ENCODE data around the gene MPRIP. TPM values are rescaled to one million over a fixed set of nuclear protein-coding genes. Genes with fewer than 3 reads are reported as not detected.
A peak's percentile ranks its signal among the peaks of the same experiment; 100 is the strongest.

Gene MPRIP
- total RNA-seq, 1 experiment from 2014 or later: 140 TPM

DNA sequence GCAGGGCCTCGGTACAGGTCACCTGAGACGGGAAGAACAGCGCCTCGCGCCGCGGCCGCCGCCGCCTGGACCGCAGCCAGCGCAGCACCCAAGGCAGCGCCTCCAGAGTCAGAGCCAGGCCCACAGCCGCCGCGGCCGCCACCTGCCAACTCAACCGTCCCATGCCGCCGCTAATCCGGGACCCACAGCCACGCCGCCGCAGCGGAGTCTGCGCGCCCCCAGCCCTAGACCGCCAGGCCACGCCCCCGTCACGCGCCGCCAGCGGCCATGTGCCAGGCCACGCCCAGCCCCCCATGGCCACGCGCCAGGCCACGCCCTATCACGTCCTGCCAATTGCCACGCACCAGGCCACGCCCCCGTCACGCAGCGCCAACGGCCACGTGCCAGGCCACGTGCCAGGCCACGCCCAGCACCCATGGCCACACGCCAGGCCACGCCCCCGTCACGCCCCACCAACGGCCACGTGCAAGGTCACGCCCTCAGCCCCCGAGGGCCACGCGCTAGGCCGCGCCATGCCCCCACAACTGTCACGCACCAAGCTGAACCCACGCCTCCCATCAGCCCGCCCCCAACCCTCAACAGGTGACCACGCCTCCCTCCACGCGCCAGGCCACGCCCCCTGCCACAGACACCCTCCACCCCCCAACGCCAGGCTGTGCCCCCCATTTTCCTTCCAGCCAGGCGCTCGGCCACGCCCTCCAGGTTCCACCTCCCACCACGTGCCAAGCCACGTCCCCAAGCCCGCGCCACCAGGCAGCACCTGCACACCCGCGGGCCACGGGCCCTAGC lies 164.1 kb downstream of the MPRIP start, which contains the start of gene PLD6:
Gene PLD6 (minus strand): TSS at position 210 of the 789 bp plus-strand sequence. CDS start 47 bp downstream, at position 163.
- Mint-ChIP-seq H3K36me3 (no peaks in the 10 kb centered on the region), H3K27ac (no peak within 1 kb of the TSS), H3K4me1 (no peaks in the 10 kb centered on the region), H3K27me3 (ENCODE audit: low read depth) (peaks cover 7% of the 10 kb centered on the region), H3K9me3 (no peaks in the 10 kb centered on the region), H3K4me3 (peak within 1 kb of the TSS; percentile 68)
- ChIA-PET CTCF (interaction anchor here (1.7 to 3.2 kb wide), 2 partner anchors 64 to 215 kb away, joined by 7 to 14 read pairs; no protein-coding TSS in a partner anchor), POLR2A (no interaction called here)
- ATAC-seq: peak; percentile 56
- peak; percentile 70 for DNase-seq (ENCODE audit: low spot score)
- TF ChIP-seq GTF2I (CRISPR knock-in tag; conservative IDR thresholded peaks at IDR 0.05) (no peak), ZBTB21 (CRISPR knock-in tag; IDR thresholded peaks at IDR 0.05; ENCODE audit: borderline replicate concordance) (0 out of 2 replicates have a peak, but pooled peaks have one; percentile 54), HMGA2 (CRISPR knock-in tag; IDR thresholded peaks at IDR 0.05) (no peak), IRF2 (CRISPR knock-in tag; IDR thresholded peaks at IDR 0.05; ENCODE audit: borderline replicate concordance, low read depth) (no peak), FOXK1 (CRISPR knock-in tag; IDR thresholded peaks at IDR 0.05) (peak; percentile 57), SP1 (CRISPR knock-in tag; conservative IDR thresholded peaks at IDR 0.05) (peak; percentile 94), GABPB1 (CRISPR knock-in tag; IDR thresholded peaks at IDR 0.05) (peak; percentile 60), NR2C2 (CRISPR knock-in tag; IDR thresholded peaks at IDR 0.05) (no peak), EMX1 (CRISPR knock-in tag; IDR thresholded peaks at IDR 0.05) (peak; percentile 74; the same call in 1 of the 2 replicates), CBFB (CRISPR knock-in tag; IDR thresholded peaks at IDR 0.05; ENCODE audit: low read depth) (no peak), RORB (CRISPR knock-in tag; IDR thresholded peaks at IDR 0.05) (no peak), NFATC4 (CRISPR knock-in tag; IDR thresholded peaks at IDR 0.05) (peak; percentile 60; the same call in 1 of the 2 replicates), NR3C1 (CRISPR knock-in tag; conservative IDR thresholded peaks at IDR 0.05; ENCODE audit: low read depth) (0 out of 2 replicates have a peak, but pooled peaks have one; percentile 63), ZNF671 (CRISPR knock-in tag; IDR thresholded peaks at IDR 0.05) (peak; percentile 80; the same call in 1 of the 2 replicates), JUN (CRISPR knock-in tag; IDR thresholded peaks at IDR 0.05) (0 out of 2 replicates have a peak, but pooled peaks have one; percentile 28), NFE2L1 (CRISPR knock-in tag; IDR thresholded peaks at IDR 0.05) (peak; percentile 8; the same call in 1 of the 2 replicates), TEAD1 (CRISPR knock-in tag; IDR thresholded peaks at IDR 0.05) (peak; percentile 37; the same call in 1 of the 2 replicates)
- TF ChIP-seq, protein P1, sequence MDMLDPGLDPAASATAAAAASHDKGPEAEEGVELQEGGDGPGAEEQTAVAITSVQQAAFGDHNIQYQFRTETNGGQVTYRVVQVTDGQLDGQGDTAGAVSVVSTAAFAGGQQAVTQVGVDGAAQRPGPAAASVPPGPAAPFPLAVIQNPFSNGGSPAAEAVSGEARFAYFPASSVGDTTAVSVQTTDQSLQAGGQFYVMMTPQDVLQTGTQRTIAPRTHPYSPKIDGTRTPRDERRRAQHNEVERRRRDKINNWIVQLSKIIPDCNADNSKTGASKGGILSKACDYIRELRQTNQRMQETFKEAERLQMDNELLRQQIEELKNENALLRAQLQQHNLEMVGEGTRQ (CRISPR knock-in tag; IDR thresholded peaks at IDR 0.05): peak; percentile 88
- TF ChIP-seq, protein P2, sequence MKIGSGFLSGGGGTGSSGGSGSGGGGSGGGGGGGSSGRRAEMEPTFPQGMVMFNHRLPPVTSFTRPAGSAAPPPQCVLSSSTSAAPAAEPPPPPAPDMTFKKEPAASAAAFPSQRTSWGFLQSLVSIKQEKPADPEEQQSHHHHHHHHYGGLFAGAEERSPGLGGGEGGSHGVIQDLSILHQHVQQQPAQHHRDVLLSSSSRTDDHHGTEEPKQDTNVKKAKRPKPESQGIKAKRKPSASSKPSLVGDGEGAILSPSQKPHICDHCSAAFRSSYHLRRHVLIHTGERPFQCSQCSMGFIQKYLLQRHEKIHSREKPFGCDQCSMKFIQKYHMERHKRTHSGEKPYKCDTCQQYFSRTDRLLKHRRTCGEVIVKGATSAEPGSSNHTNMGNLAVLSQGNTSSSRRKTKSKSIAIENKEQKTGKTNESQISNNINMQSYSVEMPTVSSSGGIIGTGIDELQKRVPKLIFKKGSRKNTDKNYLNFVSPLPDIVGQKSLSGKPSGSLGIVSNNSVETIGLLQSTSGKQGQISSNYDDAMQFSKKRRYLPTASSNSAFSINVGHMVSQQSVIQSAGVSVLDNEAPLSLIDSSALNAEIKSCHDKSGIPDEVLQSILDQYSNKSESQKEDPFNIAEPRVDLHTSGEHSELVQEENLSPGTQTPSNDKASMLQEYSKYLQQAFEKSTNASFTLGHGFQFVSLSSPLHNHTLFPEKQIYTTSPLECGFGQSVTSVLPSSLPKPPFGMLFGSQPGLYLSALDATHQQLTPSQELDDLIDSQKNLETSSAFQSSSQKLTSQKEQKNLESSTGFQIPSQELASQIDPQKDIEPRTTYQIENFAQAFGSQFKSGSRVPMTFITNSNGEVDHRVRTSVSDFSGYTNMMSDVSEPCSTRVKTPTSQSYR (CRISPR knock-in tag; IDR thresholded peaks at IDR 0.05): no peak
- TF ChIP-seq, protein P3, sequence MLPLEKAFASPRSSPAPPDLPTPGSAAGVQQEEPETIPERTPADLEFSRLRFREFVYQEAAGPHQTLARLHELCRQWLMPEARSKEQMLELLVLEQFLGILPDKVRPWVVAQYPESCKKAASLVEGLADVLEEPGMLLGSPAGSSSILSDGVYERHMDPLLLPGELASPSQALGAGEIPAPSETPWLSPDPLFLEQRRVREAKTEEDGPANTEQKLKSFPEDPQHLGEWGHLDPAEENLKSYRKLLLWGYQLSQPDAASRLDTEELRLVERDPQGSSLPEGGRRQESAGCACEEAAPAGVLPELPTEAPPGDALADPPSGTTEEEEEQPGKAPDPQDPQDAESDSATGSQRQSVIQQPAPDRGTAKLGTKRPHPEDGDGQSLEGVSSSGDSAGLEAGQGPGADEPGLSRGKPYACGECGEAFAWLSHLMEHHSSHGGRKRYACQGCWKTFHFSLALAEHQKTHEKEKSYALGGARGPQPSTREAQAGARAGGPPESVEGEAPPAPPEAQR (CRISPR knock-in tag; IDR thresholded peaks at IDR 0.05): peak; percentile 49; the same call in 1 of the 2 replicates
- TF ChIP-seq, protein P4, sequence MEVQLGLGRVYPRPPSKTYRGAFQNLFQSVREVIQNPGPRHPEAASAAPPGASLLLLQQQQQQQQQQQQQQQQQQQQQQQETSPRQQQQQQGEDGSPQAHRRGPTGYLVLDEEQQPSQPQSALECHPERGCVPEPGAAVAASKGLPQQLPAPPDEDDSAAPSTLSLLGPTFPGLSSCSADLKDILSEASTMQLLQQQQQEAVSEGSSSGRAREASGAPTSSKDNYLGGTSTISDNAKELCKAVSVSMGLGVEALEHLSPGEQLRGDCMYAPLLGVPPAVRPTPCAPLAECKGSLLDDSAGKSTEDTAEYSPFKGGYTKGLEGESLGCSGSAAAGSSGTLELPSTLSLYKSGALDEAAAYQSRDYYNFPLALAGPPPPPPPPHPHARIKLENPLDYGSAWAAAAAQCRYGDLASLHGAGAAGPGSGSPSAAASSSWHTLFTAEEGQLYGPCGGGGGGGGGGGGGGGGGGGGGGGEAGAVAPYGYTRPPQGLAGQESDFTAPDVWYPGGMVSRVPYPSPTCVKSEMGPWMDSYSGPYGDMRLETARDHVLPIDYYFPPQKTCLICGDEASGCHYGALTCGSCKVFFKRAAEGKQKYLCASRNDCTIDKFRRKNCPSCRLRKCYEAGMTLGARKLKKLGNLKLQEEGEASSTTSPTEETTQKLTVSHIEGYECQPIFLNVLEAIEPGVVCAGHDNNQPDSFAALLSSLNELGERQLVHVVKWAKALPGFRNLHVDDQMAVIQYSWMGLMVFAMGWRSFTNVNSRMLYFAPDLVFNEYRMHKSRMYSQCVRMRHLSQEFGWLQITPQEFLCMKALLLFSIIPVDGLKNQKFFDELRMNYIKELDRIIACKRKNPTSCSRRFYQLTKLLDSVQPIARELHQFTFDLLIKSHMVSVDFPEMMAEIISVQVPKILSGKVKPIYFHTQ (CRISPR knock-in tag; IDR thresholded peaks at IDR 0.05): no peak
- TF ChIP-seq, protein P5, sequence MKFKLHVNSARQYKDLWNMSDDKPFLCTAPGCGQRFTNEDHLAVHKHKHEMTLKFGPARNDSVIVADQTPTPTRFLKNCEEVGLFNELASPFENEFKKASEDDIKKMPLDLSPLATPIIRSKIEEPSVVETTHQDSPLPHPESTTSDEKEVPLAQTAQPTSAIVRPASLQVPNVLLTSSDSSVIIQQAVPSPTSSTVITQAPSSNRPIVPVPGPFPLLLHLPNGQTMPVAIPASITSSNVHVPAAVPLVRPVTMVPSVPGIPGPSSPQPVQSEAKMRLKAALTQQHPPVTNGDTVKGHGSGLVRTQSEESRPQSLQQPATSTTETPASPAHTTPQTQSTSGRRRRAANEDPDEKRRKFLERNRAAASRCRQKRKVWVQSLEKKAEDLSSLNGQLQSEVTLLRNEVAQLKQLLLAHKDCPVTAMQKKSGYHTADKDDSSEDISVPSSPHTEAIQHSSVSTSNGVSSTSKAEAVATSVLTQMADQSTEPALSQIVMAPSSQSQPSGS (CRISPR knock-in tag; IDR thresholded peaks at IDR 0.05; ENCODE audit: borderline replicate concordance, low read depth): no peak
- TF ChIP-seq, protein P6, sequence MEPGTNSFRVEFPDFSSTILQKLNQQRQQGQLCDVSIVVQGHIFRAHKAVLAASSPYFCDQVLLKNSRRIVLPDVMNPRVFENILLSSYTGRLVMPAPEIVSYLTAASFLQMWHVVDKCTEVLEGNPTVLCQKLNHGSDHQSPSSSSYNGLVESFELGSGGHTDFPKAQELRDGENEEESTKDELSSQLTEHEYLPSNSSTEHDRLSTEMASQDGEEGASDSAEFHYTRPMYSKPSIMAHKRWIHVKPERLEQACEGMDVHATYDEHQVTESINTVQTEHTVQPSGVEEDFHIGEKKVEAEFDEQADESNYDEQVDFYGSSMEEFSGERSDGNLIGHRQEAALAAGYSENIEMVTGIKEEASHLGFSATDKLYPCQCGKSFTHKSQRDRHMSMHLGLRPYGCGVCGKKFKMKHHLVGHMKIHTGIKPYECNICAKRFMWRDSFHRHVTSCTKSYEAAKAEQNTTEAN (CRISPR knock-in tag; IDR thresholded peaks at IDR 0.05): no peak
